IPS DF 4.7 (cell line): ENCODE measurements around the gene PHC2.

Source experiments
- DNase-seq: peaks from one replicate; pipeline ENCODE4 v3.0.0-alpha.2; 2013; ENCODE audit warnings: low spot score; ENCODE audit errors: extremely low read depth

PHC2 gene

GRCh38 chr1:33455539-33456501 is 24.9 kb upstream of the PHC2 start:
- peak; percentile 36 for DNase-seq

- DNase-seq: no peak
Measured at GRCh38 chr1:33454646-33455282, 23.9 kb upstream of the PHC2 start.

GRCh38 chr1:33446590-33446989 is 15.7 kb upstream of the PHC2 start:
- no peak for DNase-seq

- no peak for DNase-seq
Measured at GRCh38 chr1:33445108-33445507, 14.2 kb upstream of the PHC2 start.

- no peak for DNase-seq
Measured at GRCh38 chr1:33443705-33444180, 12.8 kb upstream of the PHC2 start.

DNA sequence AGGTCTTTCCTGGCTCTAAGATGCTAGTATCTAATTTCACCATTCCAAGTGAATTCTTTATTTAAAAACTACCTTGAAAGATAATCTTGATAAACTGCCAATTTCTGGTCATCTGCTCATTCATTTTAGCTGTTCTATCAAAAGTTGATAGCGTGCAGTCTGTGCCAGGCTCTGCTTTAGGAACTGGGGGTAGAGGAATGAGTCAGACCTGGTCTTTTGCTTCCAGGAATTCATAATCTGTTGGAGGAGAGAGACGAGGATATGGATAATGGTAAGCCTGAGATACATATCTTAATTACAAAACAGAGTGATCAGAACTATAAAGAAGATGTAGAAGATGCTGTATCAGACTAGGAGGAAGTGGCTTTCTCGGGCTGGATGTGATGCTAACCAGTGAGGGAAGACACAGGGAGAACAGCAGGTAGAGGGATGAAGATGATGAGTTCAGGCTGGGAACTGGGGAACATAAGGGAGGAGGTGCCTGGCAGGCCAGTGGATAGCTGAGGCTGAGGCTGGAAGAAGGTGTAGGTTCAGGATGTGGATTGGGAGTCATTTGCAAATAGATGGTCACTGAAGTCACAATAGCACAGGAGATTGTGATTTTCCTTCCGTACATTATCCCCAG is 12.3 kb upstream of the PHC2 start:
- DNase-seq: no peak

- no peak for DNase-seq
Measured at GRCh38 chr1:33442141-33442540, 11.2 kb upstream of the PHC2 start.

DNA sequence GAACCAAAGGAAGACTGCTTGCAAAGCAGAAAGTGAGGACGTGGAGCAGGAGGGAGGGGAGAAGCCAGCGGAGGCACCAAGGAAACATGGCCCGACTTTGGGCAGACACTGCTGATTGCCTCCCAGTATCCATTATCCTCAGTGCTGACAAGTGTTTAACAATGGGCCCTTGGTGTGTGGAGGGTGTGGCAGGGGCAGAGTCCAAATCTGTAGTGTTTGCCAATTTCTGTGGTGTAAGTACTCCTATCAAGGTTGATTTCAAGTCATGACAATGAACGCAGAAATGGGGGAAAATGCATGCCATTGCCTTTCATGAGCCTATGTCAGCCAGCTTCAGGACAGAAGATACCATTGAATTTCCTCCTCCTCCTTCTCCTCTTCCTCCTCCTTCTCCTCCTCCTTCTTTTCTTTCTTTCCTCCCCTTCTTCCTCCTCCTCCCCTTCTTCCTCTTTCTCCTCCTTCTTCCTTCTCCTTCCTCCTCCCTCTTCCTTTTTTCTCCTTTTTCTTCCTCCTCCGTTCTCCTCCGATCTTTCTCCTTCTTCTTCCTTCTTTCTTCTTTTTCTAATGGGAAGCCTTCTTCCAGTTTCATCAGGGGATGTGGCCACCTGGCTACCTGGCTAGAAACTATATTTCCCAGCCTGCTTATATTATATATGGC is 10.3 kb upstream of the PHC2 start:
- DNase-seq: no peak

GRCh38 chr1:33439662-33440061 is 8.8 kb upstream of the PHC2 start:
- DNase-seq: no peak

GRCh38 chr1:33438364-33439160 is 7.7 kb upstream of the PHC2 start:
- no peak for DNase-seq

DNA sequence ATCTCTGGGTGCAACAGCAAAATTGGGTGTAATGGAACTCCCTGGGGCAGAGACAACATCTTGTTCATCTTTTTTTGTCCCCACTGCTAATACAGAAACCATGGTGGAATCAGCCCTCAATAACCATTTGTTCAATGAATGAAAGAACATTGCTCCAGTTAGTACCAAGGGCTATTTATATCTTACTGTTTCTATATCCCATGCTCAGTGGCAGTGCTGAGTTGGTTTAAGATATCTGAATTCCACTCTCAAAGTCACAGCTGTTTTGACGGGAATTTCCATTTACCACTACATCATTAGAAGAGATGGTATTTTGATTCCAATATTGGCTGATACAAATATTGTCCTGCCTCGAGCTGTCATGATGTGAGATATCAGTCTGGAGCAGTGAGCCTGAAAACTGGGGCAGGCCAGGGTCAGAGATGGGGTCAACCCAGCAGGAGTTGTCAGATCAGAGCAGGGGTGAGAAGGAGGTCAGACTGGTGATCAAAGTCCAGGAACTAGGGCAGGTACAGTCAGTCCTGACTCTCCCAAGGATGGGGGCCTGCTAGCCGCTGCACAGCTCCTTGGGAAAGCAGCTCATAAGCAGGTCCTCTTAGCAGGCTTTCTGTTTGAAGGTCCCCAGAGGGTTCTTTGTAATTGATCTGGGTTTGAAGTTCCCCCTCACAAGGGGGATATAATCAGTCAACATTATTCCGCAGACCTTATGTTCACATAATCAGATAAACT is 5.8 kb upstream of the PHC2 start:
- no peak for DNase-seq

GRCh38 chr1:33435096-33435820 is 4.4 kb upstream of the PHC2 start:
- DNase-seq: no peak

GRCh38 chr1:33434363-33434750 is 3.5 kb upstream of the PHC2 start:
- DNase-seq: no peak

GRCh38 chr1:33433509-33434362 is 2.8 kb upstream of the PHC2 start:
- DNase-seq: no peak

- DNase-seq: no peak
Measured at GRCh38 chr1:33429856-33430691, 821 bp downstream of the PHC2 start.

GRCh38 chr1:33429332-33429731 is 1.6 kb downstream of the PHC2 start:
- no peak for DNase-seq

- DNase-seq: no peak
Measured at GRCh38 chr1:33428661-33429060, 2.2 kb downstream of the PHC2 start.

DNA sequence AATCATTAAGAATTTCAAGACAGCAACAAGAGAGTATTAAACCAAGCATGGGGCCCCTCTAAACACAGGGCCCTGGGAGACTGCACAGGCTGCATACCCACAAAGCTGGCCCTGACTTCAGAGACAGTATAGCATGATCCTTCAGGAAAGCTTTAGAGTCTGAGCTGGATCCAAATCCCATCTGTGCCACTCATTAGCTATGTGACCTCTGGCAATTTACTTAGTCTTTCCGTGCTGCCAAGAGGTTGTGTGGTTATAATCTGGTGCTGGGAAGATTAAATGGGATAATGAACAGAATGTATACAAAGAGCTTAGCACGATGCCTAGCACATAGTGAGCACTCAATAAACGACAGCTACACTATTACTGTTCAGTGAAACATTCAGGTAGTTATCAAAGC is 4.0 kb downstream of the PHC2 start:
- DNase-seq: no peak
